GM23338 (cell line): ENCODE measurements around the gene TMEM51. TPM values are rescaled to one million over a fixed set of nuclear protein-coding genes. Genes with fewer than 3 reads are reported as not detected.

Experiments used
- ATAC-seq: fragments of 200-7000 bp; cut with Tn5 transposase; 3 replicates; pipeline ENCODE4 v1.9.1; 2020
- DNase-seq: peaks from one replicate; pipeline ENCODE4 v3.0.0-alpha.2; 2015; ENCODE audit warnings: low spot score
- H2AFZ ChIP-seq: fragments of 200-600 bp; sonication (generic); 2 replicates; pipeline ENCODE4 v1.8.0; 2016; ENCODE audit warnings: antibody characterized with exemption, mild to moderate bottlenecking, moderate library complexity
- H3F3A ChIP-seq: fragments of 200-600 bp; sonication (generic); replicated peaks from 2 replicates; pipeline ENCODE4 v1.8.0; 2017; ENCODE audit warnings: antibody characterized with exemption, mixed run types, low read depth
- H3K27ac ChIP-seq: fragments of 200-600 bp; sonication (generic); 2 replicates; pipeline ENCODE4 v1.6.1; 2016; ENCODE audit warnings: low read depth
- H3K27me3 ChIP-seq: fragments of 200-600 bp; sonication (generic); 2 replicates; pipeline ENCODE4 v1.8.0; 2016; ENCODE audit warnings: mild to moderate bottlenecking, mixed run types, moderate library complexity; ENCODE audit not compliant: insufficient read depth
- H3K36me3 ChIP-seq: fragments of 200-600 bp; sonication (generic); 2 replicates; pipeline ENCODE4 v1.8.0; 2016; ENCODE audit warnings: mild to moderate bottlenecking; ENCODE audit not compliant: insufficient read depth
- H3K4me1 ChIP-seq: fragments of 200-600 bp; sonication (generic); 2 replicates; pipeline ENCODE4 v1.8.0; 2016; ENCODE audit warnings: mild to moderate bottlenecking, moderate library complexity; ENCODE audit not compliant: insufficient read depth
- H3K4me2 ChIP-seq: fragments of 200-600 bp; sonication (generic); 2 replicates; pipeline ENCODE4 v1.7.1; 2017; ENCODE audit warnings: mixed run types
- H3K4me3 ChIP-seq: fragments of 200-600 bp; sonication (generic); 2 replicates; pipeline ENCODE4 v1.6.1; 2016; ENCODE audit warnings: mixed run types
- H3K79me2 ChIP-seq: fragments of 200-600 bp; sonication (generic); replicated peaks from 2 replicates; pipeline ENCODE4 v1.8.0; 2017; ENCODE audit warnings: mild to moderate bottlenecking; ENCODE audit not compliant: insufficient read depth
- H3K9me2 ChIP-seq: fragments of 200-600 bp; sonication (generic); 2 replicates; pipeline ENCODE4 v1.8.0; 2017; ENCODE audit not compliant: insufficient read depth
- H4K20me1 ChIP-seq: fragments of 200-600 bp; sonication (generic); replicated peaks from 2 replicates; pipeline ENCODE4 v1.8.0; 2017; ENCODE audit warnings: mild to moderate bottlenecking; ENCODE audit not compliant: insufficient read depth
- H3K27ac Mint-ChIP-seq: 2 replicates; pipeline ENCODE4 v1.8.0; 2020; ENCODE audit warnings: inconsistent platforms, mild to moderate bottlenecking, moderate library complexity, mixed read lengths
- H3K27me3 Mint-ChIP-seq: 3 replicates; pipeline ENCODE4 v1.8.0; 2022; ENCODE audit warnings: low read depth, mild to moderate bottlenecking, moderate library complexity, mixed read lengths, inconsistent platforms; ENCODE audit not compliant: insufficient read depth, poor library complexity
- H3K36me3 Mint-ChIP-seq: 3 replicates; pipeline ENCODE4 v1.8.0; 2021; ENCODE audit warnings: low read depth, mild to moderate bottlenecking, inconsistent platforms, moderate library complexity, mixed read lengths
- H3K4me1 Mint-ChIP-seq: 3 replicates; pipeline ENCODE4 v1.8.0; 2020; ENCODE audit warnings: mild to moderate bottlenecking, inconsistent platforms, mixed read lengths
- H3K4me3 Mint-ChIP-seq: 3 replicates; pipeline ENCODE4 v1.8.0; 2021; ENCODE audit warnings: moderate library complexity, mild to moderate bottlenecking, inconsistent platforms, mixed read lengths
- H3K9me3 Mint-ChIP-seq: 3 replicates; pipeline ENCODE4 v1.8.0; 2020; ENCODE audit warnings: moderate library complexity, mild to moderate bottlenecking, inconsistent platforms, mixed read lengths
- CREB1 ChIP-seq: fragments of 250-450 bp; sonication (Bioruptor Pico); IDR thresholded peaks from 2 replicates; pipeline ENCODE4 v1.5.0; 2020; ENCODE audit warnings: low read depth, mild to moderate bottlenecking, moderate library complexity
- CTCF ChIP-seq, 2 experiments: fragments of 200-600 bp in 1 of 2; sonication (generic) in 1 of 2; conservative IDR thresholded peaks; 2 replicates each; pipeline versions ENCODE4 v1.5.1 to v1.6.1; 2016 to 2017; ENCODE audit warnings: antibody characterized with exemption in 2 of 2, low read depth in 2 of 2, mild to moderate bottlenecking in 2 of 2, moderate library complexity in 1 of 2
- ETS1 ChIP-seq: IDR thresholded peaks from 2 replicates; pipeline ENCODE4 v1.6.1; 2016; ENCODE audit warnings: antibody characterized with exemption
- EZH2 ChIP-seq: fragments of 200-600 bp; sonication (generic); IDR thresholded peaks from one replicate; pipeline ENCODE4 v1.8.0; 2017; ENCODE audit warnings: antibody characterized with exemption, mild to moderate bottlenecking, low read depth; ENCODE audit not compliant: unreplicated experiment
- EZH2phosphoT487 ChIP-seq: fragments of 200-600 bp; sonication (generic); IDR thresholded peaks from one replicate; pipeline ENCODE4 v1.8.1; 2018; ENCODE audit warnings: antibody characterized with exemption; ENCODE audit not compliant: unreplicated experiment
- JUNB ChIP-seq: IDR thresholded peaks from one replicate; pipeline ENCODE4 v1.6.1; 2016; ENCODE audit warnings: antibody characterized with exemption; ENCODE audit not compliant: unreplicated experiment
- NANOG ChIP-seq: IDR thresholded peaks from 2 replicates; pipeline ENCODE4 v1.6.1; 2016; ENCODE audit warnings: antibody characterized with exemption, borderline replicate concordance
- POLR2AphosphoS5 ChIP-seq: IDR thresholded peaks from 2 replicates; pipeline ENCODE4 v1.6.1; 2016; ENCODE audit warnings: antibody characterized with exemption, low read depth
- REST ChIP-seq: IDR thresholded peaks from one replicate; pipeline ENCODE4 v1.6.1; 2018; ENCODE audit warnings: antibody characterized with exemption; ENCODE audit not compliant: unreplicated experiment
- STAT1 ChIP-seq: IDR thresholded peaks from one replicate; pipeline ENCODE4 v1.6.1; 2016; ENCODE audit warnings: antibody characterized with exemption; ENCODE audit not compliant: unreplicated experiment
- ZNF114 ChIP-seq: fragments of 250-450 bp; sonication (Bioruptor Pico); IDR thresholded peaks from 2 replicates; pipeline ENCODE4 v1.5.0; 2020; ENCODE audit warnings: mild to moderate bottlenecking, moderate library complexity
- ZNF331 ChIP-seq: fragments of 250-450 bp; sonication (Bioruptor Pico); IDR thresholded peaks from 2 replicates; pipeline ENCODE4 v1.5.0; 2020; ENCODE audit warnings: low read depth, mild to moderate bottlenecking, moderate library complexity
- ZNF462 ChIP-seq: fragments of 250-450 bp; sonication (Bioruptor Pico); IDR thresholded peaks from 2 replicates; pipeline ENCODE4 v1.5.0; 2020; ENCODE audit warnings: mild to moderate bottlenecking, moderate library complexity
- polyA plus RNA-seq: library from polyadenylated mRNA; unstranded; fragments of >200 nt; fragmentation: Nextera tagmentation; extraction: Ambion mirVana; gene quantifications from 2 replicates; pipeline ENCODE4 v1.2.1, GENCODE V29; 2016
- total RNA-seq: library from RNA; depleted of rRNA; stranded (reverse); fragments of >200 nt; shearing (Covaris generic); gene quantifications from 2 replicates; pipeline ENCODE4 v1.2.3, GENCODE V29; 2014

The TMEM51 gene
- total and polyA plus RNA-seq, 2 experiments from 2014 or later = 4.0 to 5.2 TPM

- H4K20me1 ChIP-seq = no peaks in the 10 kb centered on the region
- ATAC-seq (no peak), DNase-seq (no peak)
- no peak overlapping the region for H3K27ac ChIP-seq
- peaks cover 17% of the 10 kb centered on the region for H3K4me1 ChIP-seq
- no peaks in the 10 kb centered on the region; the same call in 2 of the 3 replicates for H3K36me3 Mint-ChIP-seq
- H3K27me3 ChIP-seq = no peaks in the 10 kb centered on the region
- TF ChIP-seq ETS1 = no peak
- TF ChIP-seq ZNF331 (CRISPR knock-in tag) = no peak
- TF ChIP-seq JUNB = no peak
- no peak for TF ChIP-seq ZNF462 (CRISPR knock-in tag)
- no peak for TF ChIP-seq ZNF114 (CRISPR knock-in tag)
- TF ChIP-seq CREB1 (CRISPR knock-in tag) = no peak
- TF ChIP-seq STAT1 = no peak
- TF ChIP-seq EZH2 = no peak
- no peak for TF ChIP-seq NANOG
- no peak for TF ChIP-seq REST
- no peak for TF ChIP-seq CTCF (conservative IDR thresholded peaks at IDR 0.05; ENCODE audit: low read depth in 2 of 2)
- TF ChIP-seq POLR2AphosphoS5 = no peak
- TF ChIP-seq EZH2phosphoT487 = no peak
- no peaks in the 10 kb centered on the region for H3K36me3 ChIP-seq
- H3K27ac Mint-ChIP-seq = no peak overlapping the region
- H3K4me2 ChIP-seq = no peak overlapping the region
- H2AFZ ChIP-seq = no peak overlapping the region
- peaks cover 50% of the 10 kb centered on the region for H3K4me1 Mint-ChIP-seq
- peaks cover 12% of the 10 kb centered on the region for H3K27me3 Mint-ChIP-seq
- H3K9me2 ChIP-seq = no peaks in the 10 kb centered on the region
- no peaks in the 10 kb centered on the region for H3K79me2 ChIP-seq
- no peak overlapping the region for H3K4me3 ChIP-seq
- no peaks in the 10 kb centered on the region for H3K9me3 Mint-ChIP-seq
- peaks cover 8% of the 10 kb centered on the region; the same call in 1 of the 2 replicates for H3F3A ChIP-seq
- H3K4me3 Mint-ChIP-seq = no peak overlapping the region
These were observed 57.9 kb downstream of the TMEM51 start for GRCh38 chr1:15211424-15211823.
